AG04450 (cell line): ENCODE results near the gene CCDC24. TPM values are rescaled to one million over a fixed set of nuclear protein-coding genes. Genes with fewer than 3 reads are reported as not detected.

Experiments used
- CTCF ChIA-PET: fragments of 300-600, 350-600 bp; formaldehyde crosslinking; extraction: SDS; loops from one replicate; lab custom pipeline; 2022; ENCODE audit warnings: antibody characterized with exemption, inconsistent platforms; lab: Charles Lee
- POLR2A ChIA-PET: fragments of 350-600 bp; formaldehyde crosslinking; extraction: SDS; loops from one replicate; lab custom pipeline; 2021; ENCODE audit warnings: antibody characterized with exemption, inconsistent platforms; lab: Yijun Ruan, JAX
- DNase-seq: peaks from one replicate; pipeline ENCODE4 v3.0.0-alpha.2; 2011; ENCODE audit warnings: low read depth, low spot score
- H3K27ac ChIP-seq: one replicate; pipeline ENCODE4 v1.5.1; 2012; ENCODE audit warnings: low read depth, low read length, control low read depth
- H3K27me3 ChIP-seq: one replicate; pipeline ENCODE4 v1.6.0; 2012; ENCODE audit warnings: low read length; ENCODE audit not compliant: control insufficient read depth, insufficient read depth
- H3K4me3 ChIP-seq: 2 replicates; pipeline ENCODE4 v1.5.1; 2011; ENCODE audit warnings: mild to moderate bottlenecking, low read depth, low read length, control low read depth
- H3K9me3 ChIP-seq: 2 replicates; pipeline ENCODE4 v1.5.1; 2012; ENCODE audit warnings: low read length; ENCODE audit not compliant: control insufficient read depth, insufficient read depth
- polyA plus RNA-seq: library from polyadenylated mRNA; depleted of rRNA; stranded (reverse); fragments of >200 nt; gene quantifications from 2 replicates; pipeline ENCODE4 v1.2.3, GENCODE V29; 2011
- TF ChIP-seq, protein P1 (sequence below): IDR thresholded peaks from 2 replicates; pipeline ENCODE4 v1.5.1; 2011; ENCODE audit warnings: low read depth, low read length, control low read depth, inconsistent platforms

The CCDC24 gene
- polyA plus RNA-seq, 1 experiment = 1.1 TPM

DNA sequence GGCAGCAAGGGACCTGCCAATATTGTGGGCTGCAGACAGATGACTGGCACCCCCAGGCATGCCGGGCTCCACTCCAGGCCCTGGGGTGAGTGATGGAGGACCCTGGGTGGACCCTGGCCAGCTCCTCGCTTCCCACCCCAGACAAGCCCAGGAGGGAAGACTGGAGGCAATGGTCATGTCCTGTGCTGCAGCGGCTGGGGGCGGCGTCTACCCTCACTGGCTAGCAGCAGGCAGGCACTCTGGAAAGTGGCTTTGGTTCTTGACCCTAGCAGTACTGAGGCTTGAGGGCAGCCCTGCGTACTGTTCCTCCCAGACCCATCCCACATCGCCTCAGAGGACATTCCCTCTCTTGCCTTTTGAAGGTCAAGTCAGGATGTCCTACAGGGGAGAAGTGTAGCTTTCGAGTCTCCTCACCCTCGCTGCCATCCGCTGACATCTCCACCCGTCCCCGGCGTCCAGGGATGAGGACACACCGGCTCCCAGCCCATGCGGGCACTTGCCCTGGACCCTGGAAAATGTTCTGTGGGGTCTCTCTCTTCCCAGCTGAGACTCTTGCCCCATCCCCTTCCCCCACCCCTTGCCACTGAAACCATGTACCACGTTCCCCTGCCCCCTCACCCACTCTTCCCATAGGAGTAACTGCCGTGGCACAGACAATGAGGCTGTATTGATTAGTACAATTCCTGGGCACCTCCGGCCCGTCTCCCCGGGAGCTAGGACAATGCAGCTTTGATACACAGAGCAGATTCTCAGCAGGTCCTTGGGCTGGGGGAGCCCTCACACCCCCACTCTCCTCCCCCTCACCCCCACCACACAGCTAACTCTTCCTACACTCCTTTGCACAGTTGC, 24.9 kb downstream of the CCDC24 start:
- Histone ChIP-seq H3K27me3 (no peaks in the 10 kb centered on the region), H3K27ac (no peak overlapping the region), H3K4me3 (no peak overlapping the region), H3K9me3 (no peaks in the 10 kb centered on the region; the same call in 1 of the 2 replicates)
- ChIA-PET CTCF (interaction anchor here (2.0 to 10.7 kb wide), 2 partner anchors 11 to 32 kb away, joined by 6 to 78 read pairs; no protein-coding TSS in a partner anchor), POLR2A (no interaction called here)
- DNase-seq = no peak
- TF ChIP-seq, protein P1, sequence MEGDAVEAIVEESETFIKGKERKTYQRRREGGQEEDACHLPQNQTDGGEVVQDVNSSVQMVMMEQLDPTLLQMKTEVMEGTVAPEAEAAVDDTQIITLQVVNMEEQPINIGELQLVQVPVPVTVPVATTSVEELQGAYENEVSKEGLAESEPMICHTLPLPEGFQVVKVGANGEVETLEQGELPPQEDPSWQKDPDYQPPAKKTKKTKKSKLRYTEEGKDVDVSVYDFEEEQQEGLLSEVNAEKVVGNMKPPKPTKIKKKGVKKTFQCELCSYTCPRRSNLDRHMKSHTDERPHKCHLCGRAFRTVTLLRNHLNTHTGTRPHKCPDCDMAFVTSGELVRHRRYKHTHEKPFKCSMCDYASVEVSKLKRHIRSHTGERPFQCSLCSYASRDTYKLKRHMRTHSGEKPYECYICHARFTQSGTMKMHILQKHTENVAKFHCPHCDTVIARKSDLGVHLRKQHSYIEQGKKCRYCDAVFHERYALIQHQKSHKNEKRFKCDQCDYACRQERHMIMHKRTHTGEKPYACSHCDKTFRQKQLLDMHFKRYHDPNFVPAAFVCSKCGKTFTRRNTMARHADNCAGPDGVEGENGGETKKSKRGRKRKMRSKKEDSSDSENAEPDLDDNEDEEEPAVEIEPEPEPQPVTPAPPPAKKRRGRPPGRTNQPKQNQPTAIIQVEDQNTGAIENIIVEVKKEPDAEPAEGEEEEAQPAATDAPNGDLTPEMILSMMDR = no peak

DNA sequence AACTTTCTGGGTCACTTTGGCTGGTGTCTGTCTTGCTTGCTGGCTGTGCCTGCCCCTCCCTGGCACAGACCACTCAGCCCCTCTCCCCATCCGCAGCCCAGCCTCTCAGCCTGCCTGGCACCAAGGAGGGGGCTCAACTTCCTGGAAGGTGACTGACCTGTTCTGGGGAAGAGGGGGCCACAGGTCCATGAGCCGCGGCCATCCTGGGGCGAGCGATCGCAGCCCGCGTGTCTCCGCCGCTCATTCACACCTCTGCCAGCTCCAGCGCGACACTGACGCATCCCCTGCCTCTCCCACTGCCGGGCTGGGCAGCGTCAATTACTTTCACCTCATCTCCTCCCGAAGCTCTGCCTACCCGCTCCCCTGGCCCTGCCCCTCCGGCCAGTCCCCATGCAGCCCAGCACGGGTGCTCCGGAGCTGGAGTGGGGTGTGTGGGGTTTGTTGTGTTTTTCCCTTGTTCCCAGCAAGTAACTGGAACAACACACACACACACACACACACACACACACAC, 25.5 kb downstream of the CCDC24 start:
- CTCF ChIA-PET = interaction anchor here (10.7 kb wide), 1 partner anchor 11 kb away, joined by 78 read pairs; no protein-coding TSS in a partner anchor

DNA sequence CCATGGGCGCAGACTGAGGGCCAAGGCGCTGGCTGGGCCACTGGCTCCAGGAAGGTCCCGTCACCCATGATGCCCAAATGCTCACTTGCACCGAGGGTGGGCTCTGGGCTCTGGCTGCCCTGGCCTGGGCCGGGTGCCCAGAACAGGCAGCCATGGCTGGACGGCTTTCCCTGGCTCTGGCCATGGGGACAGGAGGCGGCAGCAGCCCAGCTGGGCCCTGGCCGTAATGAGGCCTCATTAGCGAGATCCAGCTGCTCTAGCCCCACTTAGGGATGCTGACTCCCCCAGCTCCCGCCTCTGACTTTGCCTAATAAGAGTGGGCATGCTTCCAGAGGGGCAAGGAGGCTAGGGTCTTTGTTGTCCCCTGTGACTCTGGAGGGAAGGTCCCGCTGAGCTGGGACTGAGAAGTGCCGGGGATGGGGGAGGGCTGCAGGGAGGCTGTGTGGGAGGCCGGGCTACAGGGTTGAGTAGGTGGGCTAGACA, 28.1 kb downstream of the CCDC24 start:
- Histone ChIP-seq H3K4me3 (no peak overlapping the region), H3K27ac (no peak overlapping the region), H3K27me3 (no peaks in the 10 kb centered on the region), H3K9me3 (no peaks in the 10 kb centered on the region; the same call in 1 of the 2 replicates)
- no peak for DNase-seq
- ChIA-PET CTCF (interaction anchor here (10.7 kb wide), 1 partner anchor 14 kb away, joined by 78 read pairs; no protein-coding TSS in a partner anchor), POLR2A (interaction anchor here (0.6 kb wide), 1 partner anchor 11 kb away, joined by 3 read pairs; no protein-coding TSS in a partner anchor)
- TF ChIP-seq, protein P1 = no peak

More for the DNA sequence above, 25.5 kb downstream of the CCDC24 start:
- DNase-seq = no peak
- Histone ChIP-seq H3K9me3 (no peaks in the 10 kb centered on the region; the same call in 1 of the 2 replicates), H3K27ac (no peak overlapping the region), H3K27me3 (no peaks in the 10 kb centered on the region), H3K4me3 (no peak overlapping the region)
- TF ChIP-seq, protein P1 = no peak
- POLR2A ChIA-PET = no interaction called here

DNA sequence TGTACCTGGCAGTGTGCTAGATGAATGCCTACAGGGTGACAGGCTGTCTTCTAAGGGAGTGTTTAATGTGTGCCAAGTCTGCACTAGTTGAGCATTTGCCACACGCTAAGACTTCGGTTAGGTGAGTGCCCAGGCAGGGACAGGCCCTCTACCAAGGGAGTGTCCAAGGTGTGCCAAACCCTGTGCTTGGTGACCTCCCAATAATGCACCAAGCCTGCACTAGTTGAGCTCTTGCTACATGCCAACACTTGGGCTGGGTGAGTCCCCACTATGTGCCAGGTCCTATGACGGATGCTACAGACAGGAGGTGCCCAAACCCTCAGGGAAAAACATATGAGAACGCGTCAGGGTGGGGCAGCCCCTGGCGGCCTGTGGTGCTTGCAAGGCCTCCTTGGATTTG, 29.1 kb downstream of the CCDC24 start:
- Histone ChIP-seq H3K27ac (no peak overlapping the region), H3K27me3 (no peaks in the 10 kb centered on the region), H3K9me3 (no peaks in the 10 kb centered on the region; the same call in 1 of the 2 replicates), H3K4me3 (no peak overlapping the region)
- TF ChIP-seq, protein P1 = no peak
- no peak for DNase-seq
- CTCF ChIA-PET = interaction anchor here (1.5 to 10.7 kb wide), 2 partner anchors 15 to 27 kb away, joined by 9 to 78 read pairs; no protein-coding TSS in a partner anchor
- POLR2A ChIA-PET = interaction anchor here (0.6 kb wide), 1 partner anchor 10 kb away, joined by 3 read pairs; no protein-coding TSS in a partner anchor
